Uterus (tissue), 4 donors: ENCODE results near the gene GET3. TPM values are rescaled to one million over a fixed set of nuclear protein-coding genes. Genes with fewer than 3 reads are reported as not detected.
"Not testable (repeated sequence)": the region's sequence is repeated elsewhere in the genome, so short reads cannot be mapped to it uniquely, and the experiment has no call there.

Source experiments
- DNase-seq, 2 donors: peaks; one replicate each; pipeline ENCODE4 v3.0.0-alpha.2; 2019 to 2020
- H3K27ac ChIP-seq, 2 donors: fragments of 200-600 bp; sonication (generic); 1 replicate in 1 of 2; 2 replicates in 1 of 2; pipeline ENCODE4 v1.5.1; 2016 to 2018
- H3K27me3 ChIP-seq, 2 donors: fragments of 200-600 bp; sonication (generic); one replicate each; pipeline ENCODE4 v1.5.1; 2018 to 2019; ENCODE audit warnings: control low read depth in 1 of 2
- H3K36me3 ChIP-seq, 2 donors: fragments of 200-600 bp; sonication (generic); one replicate each; pipeline ENCODE4 v1.5.1; 2019; ENCODE audit warnings: control low read depth in 1 of 2
- H3K4me1 ChIP-seq, 2 donors: fragments of 200-600 bp; sonication (generic); one replicate each; pipeline ENCODE4 v1.5.1; 2018 to 2019; ENCODE audit warnings: control low read depth in 1 of 2
- H3K4me3 ChIP-seq, 2 donors: fragments of 200-600 bp; sonication (generic); 1 replicate in 1 of 2; 2 replicates in 1 of 2; pipeline ENCODE4 v1.5.1; 2018 to 2019; ENCODE audit warnings: mild to moderate bottlenecking in 1 of 2
- H3K9me3 ChIP-seq, 2 donors: fragments of 200-600 bp; sonication (generic); one replicate each; pipeline ENCODE4 v1.5.1; 2019; ENCODE audit warnings: control low read depth in 1 of 2
- POLR2A ChIP-seq, 2 donors: fragments of 450-650 bp; IDR thresholded peaks; one replicate each; pipeline ENCODE4 v1.6.1; 2016; ENCODE audit warnings: antibody characterized with exemption in 2 of 2, mild to moderate bottlenecking in 1 of 2, moderate library complexity in 1 of 2
- intact Hi-C: fragments of 100-400 bp; cut with DNase I; formaldehyde crosslinking; loops from one replicate; pipeline ENCODE4 v1.15.1; 2023; ENCODE audit warnings: low total_unique reads
- total RNA-seq, 4 donors: library from RNA; depleted of rRNA in 3 of 4; stranded (reverse); fragments of >200 nt in 3 of 4; gene quantifications; one replicate each; pipeline versions ENCODE4 v1.1.0 to v1.2.4, GENCODE V29; 2014 to 2023
- TF ChIP-seq, protein P1 (sequence below), 4 experiments: fragments of 200-600 bp in 2 of 4; fragments of 450-650 bp in 2 of 4; sonication (generic) in 2 of 4; IDR thresholded peaks; one replicate each; pipeline ENCODE4 v1.5.1; 2016 to 2019; ENCODE audit warnings: antibody characterized with exemption in 4 of 4, mild to moderate bottlenecking in 2 of 4, moderate library complexity in 1 of 4
- donor health status: DM: yes; HTN: yes; CAD: no.

GET3 gene
- total RNA-seq, 4 donors from 2014 or later, result 15.4 to 57.4 (median 36.4) TPM

DNA sequence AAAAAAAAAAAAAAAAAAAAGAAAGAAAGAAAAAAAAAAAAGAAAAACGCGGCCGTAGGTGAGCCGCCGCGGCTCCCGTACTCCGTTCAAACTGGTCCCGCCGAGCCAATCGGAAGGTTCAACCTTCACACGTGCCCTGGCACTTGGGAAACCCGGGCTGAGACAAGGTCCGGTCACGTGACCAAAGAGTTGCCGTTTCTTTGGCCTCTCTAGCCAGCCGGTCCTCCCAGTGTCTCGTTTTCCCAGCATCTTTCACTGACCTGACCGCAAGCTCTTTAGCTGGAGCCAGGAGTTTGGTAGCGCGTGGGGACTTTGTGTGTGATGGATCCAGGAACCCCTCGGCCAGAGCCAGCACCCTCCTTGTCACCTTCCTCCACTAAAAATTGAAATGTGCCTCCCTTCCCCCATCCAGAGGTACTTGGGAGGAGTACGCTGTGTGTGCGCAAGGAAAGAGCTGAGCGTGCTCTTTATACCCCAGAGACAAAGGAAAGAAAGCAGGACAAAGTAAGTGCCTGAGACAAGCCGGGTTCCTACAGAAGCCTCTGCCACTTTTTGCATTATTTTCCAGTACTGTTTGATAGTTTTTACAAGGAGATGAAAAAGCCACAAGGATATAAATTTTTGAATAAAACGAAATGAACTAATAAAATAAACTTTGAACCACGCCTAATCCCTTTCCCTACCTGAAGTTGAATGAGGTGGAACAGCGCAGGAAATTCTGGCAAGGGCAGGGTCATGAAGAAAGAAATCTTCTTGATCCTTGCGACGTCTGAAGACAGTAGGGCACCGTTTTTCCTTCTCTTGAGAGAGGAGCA lies 14.5 kb upstream of the GET3 start:
- TF ChIP-seq, protein P1, sequence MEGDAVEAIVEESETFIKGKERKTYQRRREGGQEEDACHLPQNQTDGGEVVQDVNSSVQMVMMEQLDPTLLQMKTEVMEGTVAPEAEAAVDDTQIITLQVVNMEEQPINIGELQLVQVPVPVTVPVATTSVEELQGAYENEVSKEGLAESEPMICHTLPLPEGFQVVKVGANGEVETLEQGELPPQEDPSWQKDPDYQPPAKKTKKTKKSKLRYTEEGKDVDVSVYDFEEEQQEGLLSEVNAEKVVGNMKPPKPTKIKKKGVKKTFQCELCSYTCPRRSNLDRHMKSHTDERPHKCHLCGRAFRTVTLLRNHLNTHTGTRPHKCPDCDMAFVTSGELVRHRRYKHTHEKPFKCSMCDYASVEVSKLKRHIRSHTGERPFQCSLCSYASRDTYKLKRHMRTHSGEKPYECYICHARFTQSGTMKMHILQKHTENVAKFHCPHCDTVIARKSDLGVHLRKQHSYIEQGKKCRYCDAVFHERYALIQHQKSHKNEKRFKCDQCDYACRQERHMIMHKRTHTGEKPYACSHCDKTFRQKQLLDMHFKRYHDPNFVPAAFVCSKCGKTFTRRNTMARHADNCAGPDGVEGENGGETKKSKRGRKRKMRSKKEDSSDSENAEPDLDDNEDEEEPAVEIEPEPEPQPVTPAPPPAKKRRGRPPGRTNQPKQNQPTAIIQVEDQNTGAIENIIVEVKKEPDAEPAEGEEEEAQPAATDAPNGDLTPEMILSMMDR (IDR thresholded peaks at IDR 0.05), result peak in 1 of 4 experiments; percentile 23
- peak in 1 of 2 donors; percentile 42 for TF ChIP-seq POLR2A (IDR thresholded peaks at IDR 0.05)
- Histone ChIP-seq H3K27me3 (no peaks in the 10 kb centered on the region), H3K4me3 (peak overlapping the region; percentile 71 to 86), H3K36me3 (no peaks in the 10 kb centered on the region), H3K27ac (peak overlapping the region; percentile 98), H3K9me3 (no peaks in the 10 kb centered on the region), H3K4me1 (peaks cover 4 to 5% of the 10 kb centered on the region in 2 donors)
- DNase-seq, result peak; percentile 94 to 99
- intact Hi-C loops, result no loop called here

GRCh38 chr19:12723381-12723640 lies 14.0 kb upstream of the GET3 start:
- DNase-seq, result no peak
- TF ChIP-seq POLR2A (IDR thresholded peaks at IDR 0.05), result no peak
- TF ChIP-seq, protein P1 (IDR thresholded peaks at IDR 0.05), result no peak
- Histone ChIP-seq H3K27me3 (no peaks in the 10 kb centered on the region), H3K4me1 (peaks cover 4 to 5% of the 10 kb centered on the region in 2 donors), H3K4me3 (peak overlapping the region; percentile 71 to 86), H3K27ac (peak overlapping the region; percentile 98), H3K9me3 (no peaks in the 10 kb centered on the region), H3K36me3 (no peaks in the 10 kb centered on the region)
- intact Hi-C loops, result no loop called here

DNA sequence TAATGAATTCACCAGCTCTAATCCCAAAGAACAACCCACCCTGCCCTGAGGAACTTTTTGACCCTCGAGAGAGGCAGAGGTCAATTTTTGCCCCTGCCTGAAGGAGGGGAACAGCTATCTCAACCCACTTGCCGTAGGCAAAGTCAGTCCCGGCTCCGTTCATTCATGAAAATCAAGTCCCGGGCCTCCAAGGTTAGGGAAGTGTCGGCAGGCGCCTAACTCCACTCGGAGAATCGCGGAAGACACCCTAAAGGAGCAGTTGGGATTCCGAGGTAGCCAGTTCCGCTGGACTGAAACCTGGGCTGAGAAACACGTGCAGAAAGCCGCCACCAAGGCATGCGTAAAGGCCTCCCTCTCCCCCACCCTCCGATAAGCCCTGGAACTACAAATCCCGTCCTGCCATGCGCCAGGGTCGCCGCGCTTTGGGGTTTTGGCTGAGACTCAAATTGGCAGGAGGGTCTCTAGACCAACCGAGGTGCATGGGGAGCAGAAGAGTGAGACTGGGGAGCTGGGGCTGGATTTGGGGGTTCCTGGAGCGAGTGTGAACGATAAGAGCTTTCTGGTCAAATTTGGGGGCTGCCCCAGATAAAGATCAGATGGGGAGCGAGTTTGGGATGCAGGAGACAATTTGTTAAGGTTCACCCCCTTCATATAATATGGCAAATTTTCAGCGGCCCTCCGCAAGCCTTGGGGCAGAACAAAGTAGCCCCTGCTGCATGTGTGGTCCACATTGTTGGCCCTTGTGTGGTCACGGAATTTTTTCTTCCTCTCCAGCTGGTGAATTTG lies 13.5 kb upstream of the GET3 start, which contains the start of gene TNPO2:
TNPO2 (minus strand) TSS at position 292 of the 786 bp plus-strand sequence. CDS start 2,955 bp downstream, outside the sequence.
- DNase-seq, result peak; percentile 46 to 55
- intact Hi-C loops, result no loop called here
- no peaks in the 10 kb centered on the region for H3K9me3 ChIP-seq
- no peak for TF ChIP-seq POLR2A (IDR thresholded peaks at IDR 0.05)
- TF ChIP-seq, protein P1 (IDR thresholded peaks at IDR 0.05), result no peak
- peak within 1 kb of the TSS; percentile 98 for H3K27ac ChIP-seq
- H3K36me3 ChIP-seq, result no peaks in the 10 kb centered on the region
- peak within 1 kb of the TSS; percentile 71 to 86 for H3K4me3 ChIP-seq
- peaks cover 4 to 5% of the 10 kb centered on the region in 2 donors for H3K4me1 ChIP-seq
- no peaks in the 10 kb centered on the region for H3K27me3 ChIP-seq

DNA sequence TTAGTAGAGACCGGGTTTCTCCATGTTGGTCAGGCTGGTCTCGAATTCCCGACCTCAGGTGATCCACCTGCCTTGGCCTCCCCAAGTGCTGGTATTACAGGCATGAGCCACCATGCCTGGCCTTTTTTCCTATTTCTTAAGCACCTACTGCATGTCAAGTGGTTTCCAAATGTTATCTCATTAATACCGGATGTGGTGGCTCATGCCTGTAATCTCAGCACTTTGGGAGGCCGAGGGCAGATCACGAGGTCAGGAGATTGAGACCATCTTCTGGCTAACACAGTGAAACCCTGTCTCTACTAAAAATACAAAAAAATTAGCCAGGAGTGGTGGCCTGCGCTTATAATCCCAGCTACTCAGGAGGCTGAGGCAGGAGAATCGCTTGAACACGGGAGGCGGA lies 11.7 kb upstream of the GET3 start:
- H3K36me3 ChIP-seq, H3K4me3 ChIP-seq, H3K27me3 ChIP-seq, DNase-seq, H3K9me3 ChIP-seq, H3K4me1 ChIP-seq, intact Hi-C loops, H3K27ac ChIP-seq: not testable (repeated sequence)

- Histone ChIP-seq H3K9me3 (no peaks in the 10 kb centered on the region), H3K27me3 (no peaks in the 10 kb centered on the region), H3K4me3 (no peak overlapping the region), H3K4me1 (no peaks in the 10 kb centered on the region), H3K27ac (no peak overlapping the region), H3K36me3 (no peaks in the 10 kb centered on the region)
- DNase-seq, result no peak
- TF ChIP-seq POLR2A (IDR thresholded peaks at IDR 0.05), result no peak
- TF ChIP-seq, protein P1 (IDR thresholded peaks at IDR 0.05), result no peak
- intact Hi-C loops, result no loop called here
Observed at GRCh38 chr19:12726988-12727316, 10.3 kb upstream of the GET3 start.
